RWPE1 (cell line): Measurements from ENCODE around the gene CCDC102A.

ENCODE experiments used
- CTCF ChIA-PET: fragments of 350-600 bp; sonication (Branson Sonifier 250); formaldehyde crosslinking; extraction: SDS; loops from one replicate; lab custom pipeline; 2021; lab: Yijun Ruan, JAX
- POLR2A ChIA-PET: fragments of 400-600 bp; formaldehyde crosslinking; extraction: SDS; loops from one replicate; lab custom pipeline; 2020; ENCODE audit warnings: antibody characterized with exemption; ENCODE audit not compliant: low non-redundant PET; lab: Yijun Ruan, JAX
- DNase-seq: peaks from one replicate; pipeline ENCODE4 v3.0.0; 2012; ENCODE audit warnings: low spot score
- H3K27ac ChIP-seq: fragments of 450-650 bp; 2 replicates; pipeline ENCODE4 v1.5.1; 2017
- TF ChIP-seq, protein P1 (sequence below): fragments of 450-650 bp; conservative IDR thresholded peaks from 2 replicates; pipeline ENCODE4 v1.5.1; 2017; ENCODE audit warnings: low read depth, mild to moderate bottlenecking

CCDC102A gene

DNA sequence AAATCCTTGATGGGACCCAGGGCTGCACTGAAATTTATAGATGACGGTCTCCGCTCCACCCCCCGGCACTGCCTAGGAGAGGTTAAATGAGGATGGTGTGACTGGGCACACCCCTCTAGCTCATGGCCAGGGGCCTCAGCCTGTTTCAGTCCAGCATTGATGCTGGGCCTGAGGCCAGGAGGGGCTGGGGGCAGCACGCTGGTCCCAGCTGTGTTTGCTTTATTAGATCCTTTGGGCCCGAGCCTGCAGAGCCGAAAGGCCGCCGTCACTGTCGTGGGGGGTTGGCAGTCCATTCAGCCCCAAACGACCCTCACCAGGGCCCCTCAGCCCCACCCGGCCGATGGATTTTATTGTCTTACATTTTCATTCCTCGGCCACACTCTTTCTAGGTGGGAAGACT lies 39.2 kb downstream of the CCDC102A start:
- ChIA-PET CTCF (interaction anchor here (0.6 kb wide), 1 partner anchor 345 kb away, joined by 3 read pairs; no protein-coding TSS in a partner anchor), POLR2A (interaction anchor here (0.5 kb wide), 1 partner anchor 37 kb away, joined by 3 read pairs; no protein-coding TSS in a partner anchor)
- TF ChIP-seq, protein P1, sequence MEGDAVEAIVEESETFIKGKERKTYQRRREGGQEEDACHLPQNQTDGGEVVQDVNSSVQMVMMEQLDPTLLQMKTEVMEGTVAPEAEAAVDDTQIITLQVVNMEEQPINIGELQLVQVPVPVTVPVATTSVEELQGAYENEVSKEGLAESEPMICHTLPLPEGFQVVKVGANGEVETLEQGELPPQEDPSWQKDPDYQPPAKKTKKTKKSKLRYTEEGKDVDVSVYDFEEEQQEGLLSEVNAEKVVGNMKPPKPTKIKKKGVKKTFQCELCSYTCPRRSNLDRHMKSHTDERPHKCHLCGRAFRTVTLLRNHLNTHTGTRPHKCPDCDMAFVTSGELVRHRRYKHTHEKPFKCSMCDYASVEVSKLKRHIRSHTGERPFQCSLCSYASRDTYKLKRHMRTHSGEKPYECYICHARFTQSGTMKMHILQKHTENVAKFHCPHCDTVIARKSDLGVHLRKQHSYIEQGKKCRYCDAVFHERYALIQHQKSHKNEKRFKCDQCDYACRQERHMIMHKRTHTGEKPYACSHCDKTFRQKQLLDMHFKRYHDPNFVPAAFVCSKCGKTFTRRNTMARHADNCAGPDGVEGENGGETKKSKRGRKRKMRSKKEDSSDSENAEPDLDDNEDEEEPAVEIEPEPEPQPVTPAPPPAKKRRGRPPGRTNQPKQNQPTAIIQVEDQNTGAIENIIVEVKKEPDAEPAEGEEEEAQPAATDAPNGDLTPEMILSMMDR = no peak

DNA sequence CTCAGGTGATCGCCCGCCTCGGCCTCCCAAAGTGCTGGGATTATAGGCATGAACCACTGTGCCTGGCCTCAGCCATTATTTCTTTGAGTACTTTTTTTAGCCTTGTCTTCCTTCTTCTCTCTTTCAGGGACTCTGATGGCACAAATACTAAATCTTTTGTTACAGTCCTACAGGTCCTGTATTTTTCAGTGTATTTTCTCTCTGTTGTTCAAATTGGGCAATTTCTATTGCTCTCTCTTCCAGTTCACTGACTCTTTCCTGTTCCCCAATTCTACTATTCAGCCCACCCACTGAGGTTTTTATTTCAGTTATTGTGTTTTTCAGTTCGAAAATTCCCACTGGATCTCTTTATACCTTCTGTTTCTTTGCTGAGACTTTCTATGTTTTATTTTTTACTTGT lies 42.6 kb downstream of the CCDC102A start:
- no peak overlapping the region for H3K27ac ChIP-seq
- ChIA-PET POLR2A (no interaction called here), CTCF (no interaction called here)
- DNase-seq = no peak
- TF ChIP-seq, protein P1 = no peak

More for the DNA sequence above, 39.2 kb downstream of the CCDC102A start:
- DNase-seq = no peak
- no peak overlapping the region for H3K27ac ChIP-seq

DNA sequence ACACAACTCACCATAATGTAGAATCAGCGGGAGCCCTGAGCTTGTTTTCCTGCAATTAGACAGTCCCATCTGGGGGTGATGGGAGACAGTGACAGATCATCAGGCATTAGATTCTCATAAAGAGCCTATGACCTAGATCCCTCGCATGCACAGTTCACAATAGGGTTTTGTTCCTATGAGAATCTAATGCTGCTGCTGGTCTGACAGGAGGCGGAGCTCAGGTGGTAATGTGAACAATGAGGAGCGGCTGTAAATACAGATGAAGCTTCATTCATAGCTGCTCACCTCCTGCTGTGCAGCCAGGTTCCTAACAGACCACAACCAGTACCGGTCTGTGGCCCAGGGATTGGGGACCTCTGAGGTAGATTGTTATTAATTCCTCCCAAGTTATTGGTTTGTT lies 47.1 kb downstream of the CCDC102A start:
- DNase-seq = no peak
- no peak overlapping the region for H3K27ac ChIP-seq
- CTCF ChIA-PET = interaction anchor here (0.6 kb wide), 1 partner anchor 20 kb away, joined by 3 read pairs; no protein-coding TSS in a partner anchor
- POLR2A ChIA-PET = no interaction called here
- TF ChIP-seq, protein P1 = no peak

DNA sequence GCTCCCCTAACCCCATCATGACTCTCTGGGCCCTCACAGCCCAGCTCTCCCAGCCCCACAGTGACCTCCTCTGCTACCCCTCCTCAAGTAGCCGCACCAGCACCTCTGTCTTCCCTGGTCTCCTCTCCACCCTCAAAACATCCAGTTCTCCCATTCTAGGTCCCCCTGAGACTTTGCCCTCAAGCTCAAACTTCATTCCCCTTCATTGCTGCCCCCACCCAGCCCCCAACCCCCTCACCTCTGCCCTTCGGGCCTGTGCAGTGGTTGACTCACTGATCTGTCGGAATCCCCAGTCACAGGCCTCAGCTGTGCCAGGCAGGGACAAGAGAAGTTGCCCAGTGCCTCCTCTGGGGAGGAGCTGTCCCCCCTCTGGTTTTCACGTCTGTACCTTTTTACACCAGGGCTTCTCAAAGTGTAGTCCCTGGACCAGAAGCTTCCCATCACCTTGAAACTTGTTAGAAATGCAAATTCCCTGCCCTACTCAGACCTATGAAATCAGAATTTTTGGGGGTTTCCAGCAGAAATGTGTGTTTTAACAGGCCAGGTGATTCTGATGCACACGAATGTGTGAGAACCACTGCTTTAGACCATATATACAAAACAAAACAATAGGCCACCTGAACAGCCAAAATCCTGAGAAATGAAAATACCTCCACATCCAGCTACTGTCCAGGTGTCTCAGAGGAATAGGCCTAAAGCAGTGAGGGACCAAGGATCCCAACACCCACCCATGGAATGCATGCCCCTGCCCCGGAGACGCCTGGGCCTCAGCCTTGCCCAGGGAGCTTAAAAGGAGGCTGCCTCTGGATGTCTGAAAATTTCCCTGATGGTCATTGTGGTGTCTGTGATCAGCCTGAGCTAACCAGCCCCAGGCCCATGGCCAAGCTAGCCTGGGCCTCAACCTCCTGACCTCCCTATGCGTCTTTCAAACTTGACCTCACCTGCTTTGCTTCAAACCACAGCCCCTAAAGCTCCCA lies 49.2 kb downstream of the CCDC102A start:
- TF ChIP-seq, protein P1 = no peak
- peak overlapping the region; percentile 24; the same call in 1 of the 2 replicates for H3K27ac ChIP-seq
- ChIA-PET CTCF (interaction anchor here (0.7 to 1.6 kb wide), 3 partner anchors 14 to 32 kb away, joined by 3 to 7 read pairs (median 3); no protein-coding TSS in a partner anchor), POLR2A (no interaction called here)
- DNase-seq = no peak

DNA sequence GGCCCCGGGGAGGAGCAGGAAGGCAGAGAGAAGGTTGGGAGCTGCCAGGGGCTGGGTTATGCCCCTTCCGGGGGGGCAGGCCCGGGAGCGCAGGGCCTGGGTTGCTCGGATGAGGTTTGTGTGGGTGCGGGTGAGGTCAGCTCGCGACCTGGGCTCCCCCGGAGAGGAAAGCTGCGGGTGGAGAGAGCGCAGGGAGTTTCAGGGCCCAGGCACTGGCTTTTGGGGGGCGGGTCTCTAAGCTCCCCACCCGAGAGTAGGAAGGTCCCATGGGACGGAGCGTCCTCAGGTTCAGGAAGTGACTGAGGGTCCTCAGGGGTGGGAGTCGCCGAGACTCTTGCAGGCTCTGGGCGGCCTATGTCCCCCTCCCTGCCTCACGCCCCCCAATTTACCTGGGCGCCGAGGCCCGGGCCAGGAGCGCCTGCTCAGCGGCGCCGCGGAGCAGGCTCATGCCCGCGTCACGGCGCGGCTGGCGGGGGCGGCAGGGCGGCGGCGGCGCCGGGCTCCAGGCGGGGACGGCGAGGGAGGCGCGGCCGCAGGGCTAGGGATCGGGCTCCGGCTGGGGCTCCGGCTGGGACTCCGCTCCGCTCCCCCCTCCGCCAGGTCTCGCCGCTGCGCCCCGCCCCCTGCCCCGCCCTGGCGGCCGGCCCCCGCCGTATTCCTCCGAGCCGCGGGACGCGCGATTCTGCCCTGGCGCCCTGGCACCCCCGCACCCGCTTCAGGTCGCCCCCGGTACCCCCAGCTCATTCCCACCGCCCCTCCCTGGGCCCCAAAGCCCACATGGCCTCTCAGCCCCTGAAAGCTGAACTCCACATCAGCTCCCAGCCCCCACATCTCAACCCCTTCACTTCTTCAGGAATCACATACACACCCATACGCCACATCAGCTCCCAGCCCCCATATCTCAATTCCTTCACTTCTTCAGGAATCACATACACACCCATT lies 50.2 kb downstream of the CCDC102A start, which contains the start of gene DOK4:
TSS of gene DOK4 (minus strand) at position 578 of the 942 bp plus-strand sequence. CDS start 6,986 bp downstream, outside the sequence.
- ChIA-PET CTCF (interaction anchor here (0.6 to 1.6 kb wide), 2 partner anchors 33 to 69 kb away, joined by 5 to 7 read pairs; no protein-coding TSS in a partner anchor), POLR2A (interaction anchor here (1.0 kb wide), 1 partner anchor 24 kb away, joined by 3 read pairs; the partner anchor contains the start of gene POLR2C)
- TF ChIP-seq, protein P1 = no peak
- H3K27ac ChIP-seq = peak within 1 kb of the TSS; percentile 48; the same call in 1 of the 2 replicates
- DNase-seq = peak; percentile 96
